ENCODE results near the gene IL11.

DNA sequence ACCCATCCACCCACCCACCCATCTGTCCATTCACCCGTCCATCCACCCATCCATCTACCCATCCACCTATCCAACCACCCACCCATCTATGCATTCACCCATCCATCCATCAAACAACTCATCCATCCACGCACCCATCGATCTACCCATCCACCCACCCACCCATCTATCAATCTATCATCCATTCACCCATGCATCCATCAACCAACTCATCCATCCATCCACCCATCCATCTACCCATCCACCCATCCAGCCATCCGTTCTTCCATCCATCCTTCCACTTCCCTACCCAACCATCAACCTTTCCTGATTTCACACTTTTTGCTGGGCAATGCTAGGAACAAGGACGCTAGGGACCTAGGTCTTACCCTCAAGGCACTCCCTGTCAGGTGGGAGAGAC is 11.8 kb upstream of the IL11 start:
- TF ChIP-seq, protein P1, sequence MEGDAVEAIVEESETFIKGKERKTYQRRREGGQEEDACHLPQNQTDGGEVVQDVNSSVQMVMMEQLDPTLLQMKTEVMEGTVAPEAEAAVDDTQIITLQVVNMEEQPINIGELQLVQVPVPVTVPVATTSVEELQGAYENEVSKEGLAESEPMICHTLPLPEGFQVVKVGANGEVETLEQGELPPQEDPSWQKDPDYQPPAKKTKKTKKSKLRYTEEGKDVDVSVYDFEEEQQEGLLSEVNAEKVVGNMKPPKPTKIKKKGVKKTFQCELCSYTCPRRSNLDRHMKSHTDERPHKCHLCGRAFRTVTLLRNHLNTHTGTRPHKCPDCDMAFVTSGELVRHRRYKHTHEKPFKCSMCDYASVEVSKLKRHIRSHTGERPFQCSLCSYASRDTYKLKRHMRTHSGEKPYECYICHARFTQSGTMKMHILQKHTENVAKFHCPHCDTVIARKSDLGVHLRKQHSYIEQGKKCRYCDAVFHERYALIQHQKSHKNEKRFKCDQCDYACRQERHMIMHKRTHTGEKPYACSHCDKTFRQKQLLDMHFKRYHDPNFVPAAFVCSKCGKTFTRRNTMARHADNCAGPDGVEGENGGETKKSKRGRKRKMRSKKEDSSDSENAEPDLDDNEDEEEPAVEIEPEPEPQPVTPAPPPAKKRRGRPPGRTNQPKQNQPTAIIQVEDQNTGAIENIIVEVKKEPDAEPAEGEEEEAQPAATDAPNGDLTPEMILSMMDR (IDR thresholded peaks at IDR 0.05), result no peak
- TF ChIP-seq CHD4 (IDR thresholded peaks at IDR 0.05; ENCODE audit: borderline replicate concordance), result no peak
- no peak for TF ChIP-seq JUN (IDR thresholded peaks at IDR 0.05)
- TF ChIP-seq MYC (IDR thresholded peaks at IDR 0.05; ENCODE audit: borderline replicate concordance, low read length), result no peak
- no peak for TF ChIP-seq NR3C1 (IDR thresholded peaks at IDR 0.05)
- no peak for TF ChIP-seq EHMT2 (IDR thresholded peaks at IDR 0.05; ENCODE audit: low read depth)
